ENCODE results near the gene PET117. TPM values are rescaled to one million over a fixed set of nuclear protein-coding genes. Genes with fewer than 3 reads are reported as not detected.

The PET117 gene
- total and polyA plus RNA-seq, 4 donors, result 3.5 to 10.2 (median 8.7) TPM

- Histone ChIP-seq H3K36me3 (ENCODE audit: control insufficient read depth in 4 of 4, insufficient read depth in 3 of 4, low read depth in 1 of 4, low read length in 3 of 4) (no peaks in the 10 kb centered on the region), H3K4me3 (ENCODE audit: low read depth in 1 of 3, low read length in 3 of 3) (no peak overlapping the region), H3K27me3 (ENCODE audit: control insufficient read depth in 4 of 4, insufficient read depth in 4 of 4, low read length in 3 of 4) (no peaks in the 10 kb centered on the region), H3K27ac (ENCODE audit: low read depth in 1 of 2, low read length in 2 of 2) (no peak overlapping the region), H3K4me1 (ENCODE audit: control insufficient read depth in 4 of 4, insufficient read depth in 4 of 4, low read length in 3 of 4) (peaks cover 0 to 10% (median 6%) of the 10 kb centered on the region in 4 donors), H3K9ac (ENCODE audit: low read depth in 1 of 2, low read length in 2 of 2) (no peak overlapping the region), H3K9me3 (ENCODE audit: control insufficient read depth in 4 of 4, low read length in 3 of 4) (no peaks in the 10 kb centered on the region)
- 52% methylated on average over 2 of the region's 2 CpGs for WGBS
- TF ChIP-seq, protein P1, sequence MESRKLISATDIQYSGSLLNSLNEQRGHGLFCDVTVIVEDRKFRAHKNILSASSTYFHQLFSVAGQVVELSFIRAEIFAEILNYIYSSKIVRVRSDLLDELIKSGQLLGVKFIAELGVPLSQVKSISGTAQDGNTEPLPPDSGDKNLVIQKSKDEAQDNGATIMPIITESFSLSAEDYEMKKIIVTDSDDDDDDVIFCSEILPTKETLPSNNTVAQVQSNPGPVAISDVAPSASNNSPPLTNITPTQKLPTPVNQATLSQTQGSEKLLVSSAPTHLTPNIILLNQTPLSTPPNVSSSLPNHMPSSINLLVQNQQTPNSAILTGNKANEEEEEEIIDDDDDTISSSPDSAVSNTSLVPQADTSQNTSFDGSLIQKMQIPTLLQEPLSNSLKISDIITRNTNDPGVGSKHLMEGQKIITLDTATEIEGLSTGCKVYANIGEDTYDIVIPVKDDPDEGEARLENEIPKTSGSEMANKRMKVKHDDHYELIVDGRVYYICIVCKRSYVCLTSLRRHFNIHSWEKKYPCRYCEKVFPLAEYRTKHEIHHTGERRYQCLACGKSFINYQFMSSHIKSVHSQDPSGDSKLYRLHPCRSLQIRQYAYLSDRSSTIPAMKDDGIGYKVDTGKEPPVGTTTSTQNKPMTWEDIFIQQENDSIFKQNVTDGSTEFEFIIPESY (IDR thresholded peaks at IDR 0.05), result no peak
- TF ChIP-seq FOXA1 (IDR thresholded peaks at IDR 0.05), result no peak
- TF ChIP-seq CTCF (IDR thresholded peaks at IDR 0.05; ENCODE audit: low read depth, low read length, missing input control), result no peak
- TF ChIP-seq EGR1 (IDR thresholded peaks at IDR 0.05; ENCODE audit: low read depth in 2 of 2), result no peak
- TF ChIP-seq TAF1 (conservative IDR thresholded peaks at IDR 0.05), result no peak
- no peak for DNase-seq (ENCODE audit: low spot score)
Observed at GRCh38 chr20:18133962-18134361, 3.7 kb upstream of the PET117 start.

GRCh38 chr20:18138266-18138582 is 561 bp downstream of the PET117 start:
- DNase-seq (ENCODE audit: low spot score), result no peak
- peaks cover 0 to 9% (median 6%) of the 10 kb centered on the region in 4 donors for H3K36me3 ChIP-seq (ENCODE audit: control insufficient read depth in 4 of 4, insufficient read depth in 3 of 4, low read depth in 1 of 4, low read length in 3 of 4)
- H3K4me1 ChIP-seq (ENCODE audit: control insufficient read depth in 4 of 4, insufficient read depth in 4 of 4, low read length in 3 of 4), result peaks cover 3 to 22% (median 18%) of the 10 kb centered on the region in 4 donors
- under 1% methylated on average over 15 of the region's 15 CpGs for WGBS
- peak overlapping the region; percentile 70 to 95 for H3K9ac ChIP-seq (ENCODE audit: low read depth in 1 of 2, low read length in 2 of 2)
- no peak for TF ChIP-seq HNF4G (IDR thresholded peaks at IDR 0.05)
- no peak for TF ChIP-seq RAD21 (IDR thresholded peaks at IDR 0.05)
- TF ChIP-seq TAF1 (conservative IDR thresholded peaks at IDR 0.05), result no peak
- no peak for TF ChIP-seq FOXA2 (IDR thresholded peaks at IDR 0.05)
- TF ChIP-seq, protein P2, sequence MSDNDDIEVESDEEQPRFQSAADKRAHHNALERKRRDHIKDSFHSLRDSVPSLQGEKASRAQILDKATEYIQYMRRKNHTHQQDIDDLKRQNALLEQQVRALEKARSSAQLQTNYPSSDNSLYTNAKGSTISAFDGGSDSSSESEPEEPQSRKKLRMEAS (IDR thresholded peaks at IDR 0.05), result no peak
- no peak for TF ChIP-seq ATF3 (IDR thresholded peaks at IDR 0.05)
- no peak for TF ChIP-seq FOXA1 (IDR thresholded peaks at IDR 0.05)
- no peak for TF ChIP-seq YY1 (IDR thresholded peaks at IDR 0.05)
- no peak for TF ChIP-seq EGR1 (IDR thresholded peaks at IDR 0.05; ENCODE audit: low read depth in 2 of 2)
- TF ChIP-seq GABPA (IDR thresholded peaks at IDR 0.05 in 1 of 2, conservative IDR thresholded peaks at IDR 0.05 in 1 of 2), result no peak
- TF ChIP-seq HNF4A (conservative IDR thresholded peaks at IDR 0.05), result no peak
- no peak for TF ChIP-seq NR2F2 (IDR thresholded peaks at IDR 0.05)
- TF ChIP-seq JUND (IDR thresholded peaks at IDR 0.05), result no peak
- no peak for TF ChIP-seq CTCF (IDR thresholded peaks at IDR 0.05; ENCODE audit: low read depth, low read length, missing input control)
- TF ChIP-seq, protein P1 (IDR thresholded peaks at IDR 0.05), result no peak
- no peaks in the 10 kb centered on the region for H3K9me3 ChIP-seq (ENCODE audit: control insufficient read depth in 4 of 4, low read length in 3 of 4)
- H3K27ac ChIP-seq (ENCODE audit: low read depth in 1 of 2, low read length in 2 of 2), result peak overlapping the region; percentile 80 to 95
- H3K27me3 ChIP-seq (ENCODE audit: control insufficient read depth in 4 of 4, insufficient read depth in 4 of 4, low read length in 3 of 4), result no peaks in the 10 kb centered on the region
- peak overlapping the region; percentile 91 to 96 (median 95) for H3K4me3 ChIP-seq (ENCODE audit: low read depth in 1 of 3, low read length in 3 of 3)

Measured in liver (tissue), 9 donors.